ENCODE results near the gene PTMS. TPM values are rescaled to one million over a fixed set of nuclear protein-coding genes. Genes with fewer than 3 reads are reported as not detected.

PTMS gene
- total and polyA plus RNA-seq, 7 donors, result 93.2 to 392 (median 198) TPM

- H3K4me3 ChIP-seq, result peak overlapping the region; percentile 61 to 94 (median 91)
- DNase-seq, result no peak
- peaks cover 0 to 23% (median 6%) of the 10 kb centered on the region in 4 donors for H3K36me3 ChIP-seq
- TF ChIP-seq POLR2AphosphoS5 (IDR thresholded peaks at IDR 0.05) (no peak), CTCF (IDR thresholded peaks at IDR 0.05) (no peak), EP300 (IDR thresholded peaks at IDR 0.05) (no peak), POLR2A (IDR thresholded peaks at IDR 0.05) (no peak)
- intact Hi-C loops (cut with DNase I), result loop anchor here (5.0 kb wide), 2 partner anchors 59 to 156 kb away; partner anchors contain the start of gene P3H3
- 60 to 70% methylated on average over 6 of the region's 6 CpGs for WGBS, 2 donors
- H3K27me3 ChIP-seq, result no peaks in the 10 kb centered on the region
- H3K4me1 ChIP-seq, result peaks cover 0 to 84% (median 79%) of the 10 kb centered on the region in 4 donors
- H3K9me3 ChIP-seq, result no peaks in the 10 kb centered on the region
- H3K27ac ChIP-seq, result peak overlapping the region; percentile 93 to 99 (median 96)
Measured at GRCh38 chr12:6768437-6768914, 2.3 kb downstream of the PTMS start.

- Histone ChIP-seq H3K36me3 (peaks cover 0 to 23% (median 6%) of the 10 kb centered on the region in 4 donors), H3K9me3 (no peaks in the 10 kb centered on the region), H3K4me3 (peak overlapping the region; percentile 61 to 94 (median 91)), H3K27me3 (no peaks in the 10 kb centered on the region), H3K27ac (peak overlapping the region; percentile 93 to 99 (median 96)), H3K4me1 (peaks cover 0 to 84% (median 78%) of the 10 kb centered on the region in 4 donors)
- peak; percentile 88 for DNase-seq
- TF ChIP-seq POLR2A (IDR thresholded peaks at IDR 0.05) (no peak), POLR2AphosphoS5 (IDR thresholded peaks at IDR 0.05) (peak in 1 of 4 donors; percentile 31)
- 65 to 68% methylated on average over 6 of the region's 6 CpGs for WGBS, 2 donors
- intact Hi-C loops (cut with DNase I), result loop anchor here (5.0 kb wide), 2 partner anchors 58 to 157 kb away; partner anchors contain the start of gene P3H3
Measured at GRCh38 chr12:6768990-6769389, 2.8 kb downstream of the PTMS start.

GRCh38 chr12:6769666-6770065 lies 3.5 kb downstream of the PTMS start:
- peak overlapping the region in 1 of 4 donors; percentile 94 for H3K4me3 ChIP-seq
- WGBS, 2 donors, result 40 to 61% methylated on average over 4 of the region's 4 CpGs
- TF ChIP-seq POLR2A (IDR thresholded peaks at IDR 0.05) (no peak), CTCF (IDR thresholded peaks at IDR 0.05) (no peak), POLR2AphosphoS5 (IDR thresholded peaks at IDR 0.05) (no peak), EP300 (IDR thresholded peaks at IDR 0.05) (no peak)

GRCh38 chr12:6770094-6770493 lies 3.9 kb downstream of the PTMS start:
- no peak for DNase-seq
- H3K36me3 ChIP-seq, result peaks cover 0 to 23% (median 6%) of the 10 kb centered on the region in 4 donors
- no peak overlapping the region for H3K4me3 ChIP-seq
- peak overlapping the region; percentile 93 to 99 (median 96) for H3K27ac ChIP-seq
- TF ChIP-seq POLR2A (IDR thresholded peaks at IDR 0.05), result no peak
- no peak for TF ChIP-seq POLR2AphosphoS5 (IDR thresholded peaks at IDR 0.05)
- no peak for TF ChIP-seq CTCF (IDR thresholded peaks at IDR 0.05)
- no peak for TF ChIP-seq EP300 (IDR thresholded peaks at IDR 0.05)
- WGBS, 2 donors, result 88 to 89% methylated on average over 12 of the region's 12 CpGs
- no peaks in the 10 kb centered on the region for H3K27me3 ChIP-seq
- no peaks in the 10 kb centered on the region for H3K9me3 ChIP-seq
- H3K4me1 ChIP-seq, result peaks cover 0 to 77% (median 74%) of the 10 kb centered on the region in 4 donors
- intact Hi-C loops (cut with DNase I), result no loop called here

More at GRCh38 chr12:6769666-6770065, 3.5 kb downstream of the PTMS start:
- H3K27me3 ChIP-seq, result no peaks in the 10 kb centered on the region
- intact Hi-C loops (cut with DNase I), result loop anchor here (5.0 kb wide), 2 partner anchors 58 to 157 kb away; partner anchors contain the start of gene P3H3
- H3K4me1 ChIP-seq, result peaks cover 0 to 81% (median 78%) of the 10 kb centered on the region in 4 donors
- H3K36me3 ChIP-seq, result peaks cover 0 to 23% (median 6%) of the 10 kb centered on the region in 4 donors
- DNase-seq, result no peak
- H3K27ac ChIP-seq, result peak overlapping the region; percentile 93 to 99 (median 96)
- H3K9me3 ChIP-seq, result no peaks in the 10 kb centered on the region

GRCh38 chr12:6770600-6770999 lies 4.4 kb downstream of the PTMS start:
- Histone ChIP-seq H3K4me1 (peaks cover 0 to 72% (median 69%) of the 10 kb centered on the region in 4 donors), H3K36me3 (peaks cover 0 to 23% (median 6%) of the 10 kb centered on the region in 4 donors), H3K27ac (peak overlapping the region; percentile 93 to 99 (median 96)), H3K27me3 (no peaks in the 10 kb centered on the region), H3K4me3 (no peak overlapping the region), H3K9me3 (no peaks in the 10 kb centered on the region)
- no peak for DNase-seq
- intact Hi-C loops (cut with DNase I), result no loop called here
- TF ChIP-seq EP300 (IDR thresholded peaks at IDR 0.05) (no peak), CTCF (IDR thresholded peaks at IDR 0.05) (no peak), POLR2A (IDR thresholded peaks at IDR 0.05) (no peak), POLR2AphosphoS5 (IDR thresholded peaks at IDR 0.05) (no peak)
- 90 to 94% methylated on average over 10 of the region's 10 CpGs for whole genome bisulfite sequencing, 2 donors

Measured in sigmoid colon (tissue), 7 donors.